GM12875 (cell line): ENCODE measurements around the gene FBXO33.

Experiments
- H3K4me3 ChIP-seq: one replicate; pipeline ENCODE4 v1.5.1; 2011; ENCODE audit warnings: low read depth, low read length, control low read depth
- TF ChIP-seq, protein P1 (sequence below): IDR thresholded peaks from 2 replicates; pipeline ENCODE4 v1.5.1; 2011; ENCODE audit warnings: low read depth, mild to moderate bottlenecking, control low read depth, inconsistent platforms, low read length, moderate library complexity, borderline replicate concordance; ENCODE audit not compliant: insufficient read depth

The FBXO33 gene

DNA sequence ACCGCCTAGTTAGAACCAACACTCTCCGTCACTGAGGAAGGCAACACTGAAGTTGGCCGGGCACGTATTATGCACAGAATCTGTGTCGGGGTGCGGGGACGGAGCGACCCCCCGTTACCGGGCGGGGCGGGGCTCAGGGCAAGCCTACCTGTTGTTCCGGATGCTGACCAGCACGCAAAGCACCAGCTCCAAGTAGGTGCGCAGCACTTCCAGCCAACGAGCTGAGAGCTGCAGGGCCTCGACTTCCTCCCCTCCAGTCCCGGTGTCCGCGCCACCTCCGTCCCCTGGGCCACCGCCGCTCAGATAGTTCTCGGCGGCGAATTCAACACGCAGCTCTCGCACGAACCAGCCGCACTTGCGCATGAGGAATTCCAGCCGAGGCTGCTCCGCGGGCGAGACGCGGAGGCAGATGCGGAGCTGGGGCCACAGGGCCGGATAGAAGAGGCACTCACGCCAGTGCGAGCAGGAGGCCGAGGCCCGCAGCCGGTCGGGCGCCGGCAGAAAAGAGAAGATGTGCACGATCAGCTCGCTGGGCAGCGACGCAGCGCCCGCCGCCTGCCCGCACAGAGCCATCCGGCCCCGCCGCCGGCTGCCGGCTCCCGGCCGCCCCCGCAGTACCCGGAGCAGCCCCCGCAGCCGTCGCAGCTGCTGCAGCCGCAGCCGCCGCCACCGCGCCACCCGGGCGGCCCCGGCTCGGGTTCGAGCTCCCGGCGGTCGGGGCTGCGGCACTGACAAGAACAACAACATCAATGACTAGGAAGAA is 636 bp downstream of the FBXO33 start:
- H3K4me3 ChIP-seq: peak overlapping the region; percentile 67
- TF ChIP-seq, protein P1, sequence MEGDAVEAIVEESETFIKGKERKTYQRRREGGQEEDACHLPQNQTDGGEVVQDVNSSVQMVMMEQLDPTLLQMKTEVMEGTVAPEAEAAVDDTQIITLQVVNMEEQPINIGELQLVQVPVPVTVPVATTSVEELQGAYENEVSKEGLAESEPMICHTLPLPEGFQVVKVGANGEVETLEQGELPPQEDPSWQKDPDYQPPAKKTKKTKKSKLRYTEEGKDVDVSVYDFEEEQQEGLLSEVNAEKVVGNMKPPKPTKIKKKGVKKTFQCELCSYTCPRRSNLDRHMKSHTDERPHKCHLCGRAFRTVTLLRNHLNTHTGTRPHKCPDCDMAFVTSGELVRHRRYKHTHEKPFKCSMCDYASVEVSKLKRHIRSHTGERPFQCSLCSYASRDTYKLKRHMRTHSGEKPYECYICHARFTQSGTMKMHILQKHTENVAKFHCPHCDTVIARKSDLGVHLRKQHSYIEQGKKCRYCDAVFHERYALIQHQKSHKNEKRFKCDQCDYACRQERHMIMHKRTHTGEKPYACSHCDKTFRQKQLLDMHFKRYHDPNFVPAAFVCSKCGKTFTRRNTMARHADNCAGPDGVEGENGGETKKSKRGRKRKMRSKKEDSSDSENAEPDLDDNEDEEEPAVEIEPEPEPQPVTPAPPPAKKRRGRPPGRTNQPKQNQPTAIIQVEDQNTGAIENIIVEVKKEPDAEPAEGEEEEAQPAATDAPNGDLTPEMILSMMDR: no peak

DNA sequence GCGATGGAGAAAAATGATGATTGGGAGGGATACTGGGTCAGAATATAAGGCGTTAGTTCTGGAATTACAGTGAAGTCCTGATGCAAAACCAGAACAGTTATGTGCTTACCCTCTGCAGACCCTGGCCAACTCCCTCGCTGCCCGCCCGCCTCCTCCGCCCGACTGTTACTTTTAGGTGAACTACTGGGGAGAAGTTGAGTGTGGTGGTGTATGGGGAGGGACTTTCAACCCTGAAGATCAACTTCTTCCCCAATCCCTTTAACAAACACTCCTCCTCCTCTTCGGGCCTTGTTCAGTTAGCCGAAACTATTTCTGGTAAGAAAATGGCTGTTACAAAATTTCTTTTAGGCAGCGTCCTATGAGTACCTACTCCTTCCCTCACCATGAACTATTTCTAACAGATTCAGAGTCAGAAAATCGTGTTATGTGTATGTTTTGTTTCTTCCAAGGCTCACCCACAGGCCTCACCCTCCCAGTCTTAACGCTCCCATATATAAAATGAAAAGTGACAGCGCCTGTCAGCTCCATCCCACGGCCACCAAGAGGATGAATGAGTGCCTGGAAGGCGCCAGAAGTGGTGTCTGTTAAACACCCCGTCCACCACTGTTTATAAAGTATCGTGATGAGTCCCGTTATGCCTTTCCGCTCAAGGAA is 1.3 kb downstream of the FBXO33 start:
- H3K4me3 ChIP-seq: peak overlapping the region; percentile 67
- TF ChIP-seq, protein P1: no peak

DNA sequence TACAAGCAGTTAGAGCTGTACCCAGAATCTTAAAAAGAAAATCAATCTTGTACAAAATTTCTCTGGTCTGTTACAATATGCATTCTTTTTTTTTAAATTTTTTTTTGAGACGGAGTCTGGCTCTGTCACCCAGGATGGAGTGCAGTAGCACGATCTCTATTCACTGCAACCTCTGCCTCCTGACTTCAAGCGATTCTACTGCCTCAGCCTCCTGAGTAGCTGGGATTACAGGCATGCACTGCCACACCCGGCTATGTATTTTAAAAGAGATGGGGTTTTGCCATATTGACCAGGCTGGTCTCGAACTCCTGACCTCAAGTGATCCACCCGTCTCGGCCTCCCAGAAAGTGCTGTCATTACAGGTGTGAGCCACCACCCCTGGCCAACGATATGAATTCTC is 4.1 kb downstream of the FBXO33 start:
- TF ChIP-seq, protein P1: no peak
- H3K4me3 ChIP-seq: no peak overlapping the region

DNA sequence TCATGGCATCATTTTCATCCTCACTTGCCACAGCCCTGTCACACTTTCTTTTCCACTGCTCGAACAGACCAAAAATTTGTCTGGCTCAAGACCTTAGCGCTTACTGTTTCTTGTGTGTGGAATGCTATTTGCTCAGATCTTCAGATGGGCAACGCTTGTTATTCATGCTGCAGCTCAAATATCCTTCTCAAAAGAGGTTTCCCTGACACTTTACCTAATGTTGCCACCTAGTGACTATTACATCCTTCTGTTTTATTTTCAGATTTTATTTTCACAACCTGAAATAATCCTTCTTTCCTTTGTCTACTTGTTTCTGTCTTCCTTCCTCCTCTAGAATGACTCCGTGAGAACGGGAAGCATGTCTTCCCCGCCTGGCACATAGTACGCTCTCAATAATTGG is 5.6 kb downstream of the FBXO33 start:
- no peak overlapping the region for H3K4me3 ChIP-seq
- TF ChIP-seq, protein P1: no peak

DNA sequence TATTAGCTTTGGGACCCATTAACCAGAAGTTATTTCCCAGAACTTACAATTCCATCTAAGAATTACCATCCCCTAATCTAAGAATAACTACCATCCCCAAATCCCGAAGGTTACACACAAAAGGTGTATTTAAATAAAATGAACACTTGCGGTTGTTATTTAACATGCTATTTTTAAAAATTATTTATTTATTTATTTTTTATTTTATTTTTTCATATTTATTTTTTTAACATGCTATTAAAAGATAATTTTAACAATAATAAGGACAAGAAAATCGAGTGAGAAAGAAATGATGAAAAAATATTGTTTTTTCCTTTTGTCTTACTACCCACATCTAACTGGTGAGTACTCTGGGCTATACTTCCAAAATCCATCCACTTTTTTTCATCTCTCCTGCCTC is 6.3 kb downstream of the FBXO33 start:
- TF ChIP-seq, protein P1: no peak
- no peak overlapping the region for H3K4me3 ChIP-seq

DNA sequence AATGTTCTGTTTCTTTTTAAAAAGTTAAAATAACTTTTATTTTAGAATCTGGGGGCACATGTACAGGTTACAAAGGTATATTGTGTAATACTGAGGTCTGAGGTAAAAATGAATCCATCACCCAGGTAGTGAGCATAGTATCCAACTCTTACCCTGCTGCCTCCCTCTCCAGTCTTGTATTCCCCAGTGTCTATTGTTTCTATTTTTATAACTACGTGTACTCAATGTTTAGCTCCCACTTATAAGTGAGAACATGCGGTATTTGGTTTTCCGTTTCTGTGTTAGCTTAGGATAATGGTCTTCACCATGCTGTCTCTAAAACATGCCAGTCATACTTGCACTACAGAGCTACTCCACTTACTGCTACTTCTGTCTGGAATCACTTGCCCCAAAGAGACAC is 8.4 kb downstream of the FBXO33 start:
- TF ChIP-seq, protein P1: no peak
- no peak overlapping the region for H3K4me3 ChIP-seq

DNA sequence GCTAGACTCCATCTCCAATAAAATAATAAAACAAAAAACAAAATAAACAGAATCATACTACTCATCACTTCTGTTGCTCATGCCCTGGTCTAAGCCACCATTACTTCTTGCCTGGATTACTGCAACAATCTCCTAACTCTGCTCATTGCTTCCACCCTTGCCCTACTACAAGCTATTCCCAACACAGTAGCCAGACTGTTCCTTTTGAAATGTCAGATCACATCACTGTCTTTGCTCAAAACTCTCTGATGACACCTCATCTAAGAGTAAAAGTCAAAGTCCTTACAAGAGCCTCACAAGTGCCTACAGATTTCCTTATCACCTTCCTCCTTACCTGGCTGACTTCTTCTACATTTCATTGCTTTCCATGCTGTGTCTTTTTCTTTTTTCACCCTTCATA is 10.0 kb downstream of the FBXO33 start:
- H3K4me3 ChIP-seq: no peak overlapping the region

More for the DNA sequence above, 10.0 kb downstream of the FBXO33 start:
- TF ChIP-seq, protein P1: no peak
